ENCODE data around the gene TAL2. TPM values are rescaled to one million over a fixed set of nuclear protein-coding genes. Genes with fewer than 3 reads are reported as not detected.
A peak's percentile ranks its signal among the peaks of the same experiment; 100 is the strongest.

Gene TAL2
- total RNA-seq, 1 donor from 2014 or later = 0.31 TPM

DNA sequence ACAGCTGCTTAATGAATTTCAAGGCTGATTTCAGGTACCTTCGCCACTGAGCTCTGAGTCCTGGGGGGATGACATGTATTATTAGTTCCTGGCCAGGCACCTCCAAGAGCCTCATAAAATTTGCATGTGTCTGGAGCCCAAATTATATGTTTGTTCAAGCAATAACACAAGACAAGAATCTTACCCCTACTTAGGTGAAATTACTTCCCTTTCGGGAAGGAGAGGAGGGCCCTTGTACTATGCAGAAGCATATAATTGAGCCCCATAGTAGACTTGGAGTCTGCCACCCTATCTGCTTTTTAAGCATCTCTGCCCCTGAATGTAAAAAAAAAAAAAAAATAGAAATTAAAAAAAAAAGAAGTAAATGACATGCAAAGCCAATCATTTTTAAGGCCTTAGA lies 19.1 kb downstream of the TAL2 start:
- intact Hi-C loops (cut with micrococcal nuclease) = no loop called here

DNA sequence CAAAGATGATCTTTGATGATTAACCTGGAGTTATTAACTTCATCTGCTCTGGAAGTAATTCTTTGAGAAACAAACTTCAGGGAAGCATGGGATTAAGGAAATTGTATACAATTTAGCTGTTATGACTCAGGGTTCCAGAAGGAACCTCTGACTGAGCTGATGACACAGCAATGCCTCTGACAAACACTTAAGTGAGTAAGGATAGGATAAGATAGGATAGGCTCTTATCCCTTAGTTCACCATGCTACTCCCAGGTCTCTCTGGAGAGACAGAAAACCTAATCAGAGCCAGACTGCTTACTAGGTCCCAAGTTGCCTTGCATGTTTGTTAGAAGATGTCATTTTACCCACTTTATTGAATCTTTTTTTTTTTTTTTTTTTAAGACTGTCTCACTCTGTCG lies 19.5 kb downstream of the TAL2 start:
- peaks cover 13% of the 10 kb centered on the region for H3K27me3 Mint-ChIP-seq (ENCODE audit: insufficient read depth)
- no peaks in the 10 kb centered on the region for H3K36me3 Mint-ChIP-seq (ENCODE audit: low read depth)
- H3K4me3 Mint-ChIP-seq = no peak overlapping the region
- intact Hi-C loops (cut with micrococcal nuclease) = no loop called here
- DNase-seq (ENCODE audit: low spot score) = no peak
- H3K9me3 Mint-ChIP-seq = no peaks in the 10 kb centered on the region
- no peaks in the 10 kb centered on the region for H3K4me1 Mint-ChIP-seq (ENCODE audit: low read depth)
- H3K27ac Mint-ChIP-seq = no peak overlapping the region

More for the DNA sequence above, 19.1 kb downstream of the TAL2 start:
- Mint-ChIP-seq H3K9me3 (no peaks in the 10 kb centered on the region), H3K4me1 (ENCODE audit: low read depth) (no peaks in the 10 kb centered on the region), H3K4me3 (no peak overlapping the region), H3K36me3 (ENCODE audit: low read depth) (no peaks in the 10 kb centered on the region), H3K27me3 (ENCODE audit: insufficient read depth) (peaks cover 13% of the 10 kb centered on the region), H3K27ac (no peak overlapping the region)
- no peak for DNase-seq (ENCODE audit: low spot score)

DNA sequence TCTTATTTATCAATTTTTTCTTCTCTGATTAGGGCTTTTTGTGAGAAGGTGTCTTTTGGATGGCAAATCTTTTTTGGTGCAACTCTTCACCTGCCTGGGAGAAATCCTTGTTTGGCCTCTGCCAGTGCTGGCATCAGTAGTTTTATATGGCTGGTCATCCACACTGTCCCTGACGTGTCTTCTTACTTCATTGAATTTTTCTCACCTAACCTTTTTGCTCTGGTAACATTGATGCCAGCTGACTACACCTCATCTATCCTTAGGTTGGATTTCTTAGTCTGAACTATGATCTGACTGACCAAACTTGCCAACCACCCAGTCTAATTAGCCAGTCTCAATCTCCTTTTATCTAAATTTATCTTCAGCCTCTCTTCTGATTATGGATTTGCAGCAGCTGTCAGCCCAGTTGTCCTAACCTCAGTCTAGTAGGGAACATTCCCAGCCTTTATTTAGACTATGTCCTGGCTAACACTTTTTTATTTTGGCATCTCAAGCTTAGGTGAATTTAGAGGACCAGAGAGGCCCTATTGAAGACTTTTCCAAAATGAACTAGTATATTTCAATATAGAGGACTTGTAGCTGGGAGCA lies 21.5 kb downstream of the TAL2 start:
- DNase-seq (ENCODE audit: low spot score) = no peak
- peaks cover 28% of the 10 kb centered on the region for H3K27me3 Mint-ChIP-seq (ENCODE audit: insufficient read depth)
- no peaks in the 10 kb centered on the region for H3K36me3 Mint-ChIP-seq (ENCODE audit: low read depth)
- H3K27ac Mint-ChIP-seq = no peak overlapping the region
- no peaks in the 10 kb centered on the region for H3K9me3 Mint-ChIP-seq
- no peaks in the 10 kb centered on the region for H3K4me1 Mint-ChIP-seq (ENCODE audit: low read depth)
- H3K4me3 Mint-ChIP-seq = no peak overlapping the region
- intact Hi-C loops (cut with micrococcal nuclease) = no loop called here

DNA sequence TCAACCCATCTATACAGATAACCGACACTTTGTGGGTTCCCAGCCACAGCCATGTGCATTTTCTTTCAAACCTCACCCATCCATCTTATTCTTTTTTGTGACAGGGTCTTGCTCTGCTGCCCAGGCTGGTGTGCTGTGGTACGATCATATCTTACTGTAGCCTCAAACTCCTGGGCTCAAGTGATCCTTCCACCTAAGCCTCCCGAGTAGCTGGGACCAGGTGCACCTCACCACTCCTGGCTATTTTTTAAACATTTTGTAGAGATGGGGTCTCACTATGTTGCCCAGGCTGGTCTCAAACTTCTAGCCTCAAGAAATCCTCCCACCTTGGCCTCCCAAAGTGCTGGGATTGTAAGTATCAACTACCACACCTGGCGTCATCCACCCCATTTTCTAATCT lies 24.7 kb downstream of the TAL2 start:
- Mint-ChIP-seq H3K27me3 (ENCODE audit: insufficient read depth) (peaks cover 43% of the 10 kb centered on the region), H3K27ac (no peak overlapping the region), H3K36me3 (ENCODE audit: low read depth) (no peaks in the 10 kb centered on the region), H3K4me1 (ENCODE audit: low read depth) (no peaks in the 10 kb centered on the region), H3K4me3 (no peak overlapping the region), H3K9me3 (no peaks in the 10 kb centered on the region)
- intact Hi-C loops (cut with micrococcal nuclease) = no loop called here
- no peak for DNase-seq (ENCODE audit: low spot score)

DNA sequence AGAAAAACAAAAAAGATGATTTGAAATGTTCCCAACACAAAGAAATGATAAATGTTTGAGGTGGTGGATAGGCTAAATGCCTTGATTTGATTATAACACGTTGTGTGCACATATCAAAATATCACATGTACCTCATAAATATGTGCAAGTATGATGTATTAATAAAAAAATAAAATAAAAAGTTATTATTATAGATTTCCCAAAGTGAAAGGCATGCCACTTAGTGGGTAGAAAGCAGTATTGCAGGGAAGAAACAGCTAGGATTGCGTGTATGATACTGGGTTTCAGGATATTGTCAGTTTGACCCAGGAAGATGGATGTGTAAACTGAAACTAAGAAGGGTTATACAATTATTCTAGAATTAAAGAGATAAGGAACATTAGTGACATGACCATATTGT lies 28.5 kb downstream of the TAL2 start:
- intact Hi-C loops (cut with micrococcal nuclease) = loop anchor here (10.0 kb wide), 3 partner anchors 326 to 726 kb away; no protein-coding TSS in a partner anchor
- DNase-seq (ENCODE audit: low spot score) = no peak
- Mint-ChIP-seq H3K4me3 (no peak overlapping the region), H3K36me3 (ENCODE audit: low read depth) (no peaks in the 10 kb centered on the region), H3K9me3 (no peaks in the 10 kb centered on the region), H3K27me3 (ENCODE audit: insufficient read depth) (peaks cover 39% of the 10 kb centered on the region), H3K4me1 (ENCODE audit: low read depth) (peaks cover 19% of the 10 kb centered on the region), H3K27ac (no peak overlapping the region)

DNA sequence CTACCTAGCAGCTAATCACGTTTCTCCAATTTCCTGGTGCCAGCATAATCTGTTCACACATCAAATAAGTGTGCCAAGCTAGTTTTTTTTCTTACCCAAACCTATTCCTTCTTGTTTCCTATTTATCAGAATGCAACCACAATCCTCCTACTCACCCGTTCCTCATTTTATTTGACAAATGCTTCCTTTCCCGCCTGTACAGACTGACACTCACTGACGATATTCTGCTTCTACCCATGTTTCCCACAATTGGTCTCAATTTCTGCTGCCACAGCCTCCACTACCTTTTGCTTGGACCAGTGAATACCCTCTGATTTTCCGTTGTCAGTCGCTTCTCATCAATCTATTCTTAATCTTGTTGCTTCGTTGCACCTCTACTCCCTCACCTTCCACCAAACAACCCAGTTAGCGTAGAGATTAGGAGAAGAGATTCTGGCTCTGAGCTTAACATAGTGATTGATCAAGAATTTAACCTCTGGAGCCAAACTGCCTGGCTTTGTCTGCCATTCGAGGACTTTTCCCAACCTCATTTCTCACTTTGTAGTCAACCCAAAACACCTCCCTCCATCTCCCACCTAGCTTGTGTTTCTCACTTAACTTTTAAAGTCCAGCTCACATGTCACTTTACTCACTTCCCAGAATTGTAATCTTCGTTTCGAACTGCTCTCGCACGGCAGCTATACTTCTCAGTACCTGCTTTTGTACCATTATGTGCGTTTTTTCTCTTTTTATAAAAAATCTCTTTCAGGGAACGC lies 31.4 kb downstream of the TAL2 start:
- intact Hi-C loops (cut with micrococcal nuclease) = loop anchor here (1.0 to 10.0 kb wide), 9 partner anchors 25 to 947 kb away; partner anchors contain the start of genes FKTN, NIPSNAP3A and SLC44A1
- Mint-ChIP-seq H3K4me3 (peak overlapping the region; percentile 87), H3K36me3 (ENCODE audit: low read depth) (no peaks in the 10 kb centered on the region), H3K9me3 (no peaks in the 10 kb centered on the region), H3K27ac (no peak overlapping the region), H3K4me1 (ENCODE audit: low read depth) (peaks cover 26% of the 10 kb centered on the region), H3K27me3 (ENCODE audit: insufficient read depth) (peaks cover 25% of the 10 kb centered on the region)
- no peak for DNase-seq (ENCODE audit: low spot score)

DNA sequence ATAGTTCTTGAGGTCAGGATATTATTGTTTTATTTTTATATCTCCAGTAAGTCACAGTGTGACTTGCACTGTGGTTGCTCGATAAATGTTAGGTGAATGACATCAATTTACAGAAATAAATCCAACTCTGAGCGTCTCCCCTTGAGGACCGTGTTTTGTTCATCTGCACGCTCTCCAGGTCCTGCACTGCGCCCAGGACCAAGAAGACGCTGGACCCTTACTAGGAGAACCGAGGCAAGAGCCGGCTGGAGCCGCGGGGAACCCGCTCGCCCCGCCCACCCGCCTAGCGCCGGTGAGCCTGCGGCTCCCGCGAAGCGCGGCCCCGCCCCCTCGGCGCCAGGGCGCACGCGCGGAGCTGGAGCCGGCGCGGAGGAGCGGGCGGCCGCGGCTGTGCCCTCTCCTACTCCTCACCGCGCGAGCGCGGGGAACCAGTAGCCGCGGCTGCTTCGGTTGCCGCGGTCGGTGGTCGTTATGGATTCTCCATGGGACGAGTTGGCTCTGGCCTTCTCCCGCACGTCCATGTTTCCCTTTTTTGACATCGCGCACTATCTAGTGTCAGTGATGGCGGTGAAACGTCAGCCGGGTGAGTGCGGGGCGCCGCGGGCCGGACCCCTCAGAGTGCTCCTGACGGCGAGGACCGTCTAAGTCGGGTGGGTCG lies 32.1 kb downstream of the TAL2 start, which contains the start of gene TMEM38B:
Gene TMEM38B, plus strand, starts transcription at position 352 of the 658 bp plus-strand sequence. Its CDS starts 120 bp downstream, at position 472.
- intact Hi-C loops (cut with micrococcal nuclease) = loop anchor here (1.0 to 10.0 kb wide), 9 partner anchors 24 to 948 kb away; partner anchors contain the start of genes FKTN, NIPSNAP3A and SLC44A1
- Mint-ChIP-seq H3K4me1 (ENCODE audit: low read depth) (peaks cover 26% of the 10 kb centered on the region), H3K27me3 (ENCODE audit: insufficient read depth) (peaks cover 24% of the 10 kb centered on the region), H3K36me3 (ENCODE audit: low read depth) (no peaks in the 10 kb centered on the region), H3K27ac (peak within 1 kb of the TSS; percentile 61), H3K9me3 (no peaks in the 10 kb centered on the region), H3K4me3 (peak within 1 kb of the TSS; percentile 87)
- DNase-seq (ENCODE audit: low spot score) = peak; percentile 77

DNA sequence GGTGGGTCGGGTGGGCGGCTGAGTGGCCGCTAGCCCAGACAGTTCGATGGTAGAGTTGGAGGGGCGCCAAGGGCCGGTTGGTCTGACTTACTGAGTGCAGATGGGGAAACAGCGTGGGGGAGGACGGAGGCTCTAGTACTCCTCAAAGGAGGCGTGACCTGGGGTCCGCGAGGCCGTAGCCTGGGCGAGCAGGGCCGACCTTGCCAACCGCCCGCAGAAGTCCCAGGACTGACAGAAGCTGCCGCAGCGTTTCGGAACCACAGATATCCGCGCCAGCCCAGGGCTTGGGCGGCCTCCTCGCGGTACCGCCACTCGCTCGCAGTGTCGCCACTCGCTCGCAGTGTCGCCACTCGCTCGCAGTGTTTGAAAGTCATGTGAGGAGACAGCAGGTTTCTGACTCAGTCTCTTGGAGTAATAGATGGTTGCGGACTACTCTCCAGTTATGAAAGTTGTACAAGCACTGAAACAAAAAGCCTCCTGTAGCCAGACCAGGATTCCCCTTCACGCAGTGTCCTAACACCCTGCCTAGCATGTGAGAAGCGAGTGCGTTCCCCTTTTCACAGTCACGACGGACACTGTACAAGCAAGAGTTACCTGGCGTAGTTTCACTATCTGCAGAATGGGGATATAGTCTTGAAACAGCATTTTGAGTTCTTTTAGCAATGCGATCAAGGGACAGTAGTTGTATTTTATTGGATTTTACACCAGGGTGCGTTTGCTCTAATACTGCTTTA lies 32.8 kb downstream of the TAL2 start:
- DNase-seq (ENCODE audit: low spot score) = peak; percentile 44
- Mint-ChIP-seq H3K4me3 (peak overlapping the region; percentile 86), H3K27ac (peak overlapping the region; percentile 61), H3K9me3 (no peaks in the 10 kb centered on the region), H3K27me3 (ENCODE audit: insufficient read depth) (peaks cover 20% of the 10 kb centered on the region), H3K4me1 (ENCODE audit: low read depth) (peaks cover 26% of the 10 kb centered on the region), H3K36me3 (ENCODE audit: low read depth) (no peaks in the 10 kb centered on the region)
- intact Hi-C loops (cut with micrococcal nuclease) = loop anchor here (1.0 to 10.0 kb wide), 10 partner anchors 23 to 948 kb away; partner anchors contain the start of genes FKTN, FSD1L, NIPSNAP3A and SLC44A1

DNA sequence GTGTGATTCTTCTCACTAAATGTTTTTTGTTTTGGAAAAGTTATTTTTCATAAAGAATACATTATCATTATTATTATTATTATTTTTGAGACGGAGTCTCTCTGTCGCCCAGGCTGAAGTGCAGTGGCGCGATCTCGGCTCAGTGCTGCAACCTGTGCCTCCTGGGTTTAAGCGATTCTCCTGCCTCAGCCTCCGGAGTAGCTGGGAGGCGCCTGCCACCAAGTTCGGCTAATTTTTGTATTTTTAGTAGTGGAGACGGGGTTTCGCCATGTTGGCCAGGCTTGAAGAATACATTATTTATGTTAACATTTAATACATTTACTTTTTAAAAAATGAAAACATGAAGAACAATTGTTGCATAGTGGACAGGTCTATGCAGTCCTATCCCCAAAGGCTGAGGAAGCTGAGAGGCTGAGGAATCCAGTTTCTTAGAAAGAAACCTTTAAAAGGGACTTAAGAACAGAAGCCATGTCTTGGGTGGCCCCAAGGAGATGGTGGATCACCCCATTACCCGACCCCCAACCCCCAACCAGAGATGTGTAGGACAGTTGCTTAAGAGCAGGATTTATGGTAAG lies 34.0 kb downstream of the TAL2 start:
- Mint-ChIP-seq H3K27ac (no peak overlapping the region), H3K4me1 (ENCODE audit: low read depth) (peaks cover 26% of the 10 kb centered on the region), H3K4me3 (no peak overlapping the region), H3K36me3 (ENCODE audit: low read depth) (no peaks in the 10 kb centered on the region), H3K9me3 (no peaks in the 10 kb centered on the region), H3K27me3 (ENCODE audit: insufficient read depth) (peaks cover 15% of the 10 kb centered on the region)
- intact Hi-C loops (cut with micrococcal nuclease) = loop anchor here (10.0 kb wide), 3 partner anchors 332 to 732 kb away; no protein-coding TSS in a partner anchor
- no peak for DNase-seq (ENCODE audit: low spot score)

DNA sequence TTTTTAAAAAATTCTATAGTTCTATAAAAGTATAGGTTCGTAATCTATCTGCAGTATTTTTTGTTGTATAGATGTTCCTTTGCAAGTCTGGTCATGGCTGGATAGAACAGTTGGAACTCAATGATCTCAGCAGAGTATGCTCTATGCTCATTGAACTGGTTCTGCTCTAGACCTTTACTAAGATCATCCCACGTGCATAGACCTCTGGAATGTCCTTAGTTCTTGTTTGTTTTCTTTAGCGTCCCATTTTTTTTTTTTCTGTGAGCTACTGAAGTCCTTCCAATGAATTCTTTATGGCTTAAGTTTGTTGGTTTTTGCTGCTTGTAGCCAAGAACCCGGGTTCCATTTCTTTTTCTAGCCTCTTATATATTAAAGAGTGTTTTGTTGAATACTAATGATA lies 35.6 kb downstream of the TAL2 start:
- H3K27me3 Mint-ChIP-seq (ENCODE audit: insufficient read depth) = peaks cover 10% of the 10 kb centered on the region
- H3K9me3 Mint-ChIP-seq = no peaks in the 10 kb centered on the region
- H3K4me3 Mint-ChIP-seq = no peak overlapping the region
- no peaks in the 10 kb centered on the region for H3K36me3 Mint-ChIP-seq (ENCODE audit: low read depth)
- intact Hi-C loops (cut with micrococcal nuclease) = loop anchor here (10.0 kb wide), 3 partner anchors 333 to 733 kb away; no protein-coding TSS in a partner anchor
- H3K27ac Mint-ChIP-seq = no peak overlapping the region
- no peak for DNase-seq (ENCODE audit: low spot score)
- H3K4me1 Mint-ChIP-seq (ENCODE audit: low read depth) = peaks cover 26% of the 10 kb centered on the region

DNA sequence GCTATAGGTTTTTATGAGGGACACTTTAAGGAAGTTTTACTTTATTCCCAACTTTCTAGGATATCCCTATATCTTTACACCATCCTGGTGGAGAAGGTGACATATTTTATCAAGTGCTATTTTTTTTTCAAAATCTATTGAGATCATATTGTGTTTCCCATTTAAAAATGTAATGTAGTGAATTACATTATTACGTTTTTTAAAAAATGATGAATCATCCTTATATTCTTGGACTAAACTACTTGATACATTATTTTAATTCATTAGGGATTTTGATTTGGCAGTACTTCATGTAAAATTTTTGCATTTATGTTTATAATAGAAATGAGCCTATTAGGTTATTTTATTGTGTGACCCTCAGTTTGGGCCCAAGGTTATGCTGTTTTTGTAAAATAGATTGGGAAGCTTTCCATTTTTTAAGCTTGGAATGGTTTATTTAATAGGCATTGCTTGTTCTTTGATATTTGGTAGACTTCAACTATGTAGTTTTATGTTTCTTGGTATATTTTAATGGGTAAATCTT lies 36.2 kb downstream of the TAL2 start:
- H3K4me3 Mint-ChIP-seq = no peak overlapping the region
- no peaks in the 10 kb centered on the region for H3K36me3 Mint-ChIP-seq (ENCODE audit: low read depth)
- no peaks in the 10 kb centered on the region for H3K9me3 Mint-ChIP-seq
- no peak overlapping the region for H3K27ac Mint-ChIP-seq
- intact Hi-C loops (cut with micrococcal nuclease) = loop anchor here (10.0 kb wide), 3 partner anchors 334 to 734 kb away; no protein-coding TSS in a partner anchor
- peaks cover 24% of the 10 kb centered on the region for H3K4me1 Mint-ChIP-seq (ENCODE audit: low read depth)
- no peak for DNase-seq (ENCODE audit: low spot score)
- H3K27me3 Mint-ChIP-seq (ENCODE audit: insufficient read depth) = peaks cover 9% of the 10 kb centered on the region

DNA sequence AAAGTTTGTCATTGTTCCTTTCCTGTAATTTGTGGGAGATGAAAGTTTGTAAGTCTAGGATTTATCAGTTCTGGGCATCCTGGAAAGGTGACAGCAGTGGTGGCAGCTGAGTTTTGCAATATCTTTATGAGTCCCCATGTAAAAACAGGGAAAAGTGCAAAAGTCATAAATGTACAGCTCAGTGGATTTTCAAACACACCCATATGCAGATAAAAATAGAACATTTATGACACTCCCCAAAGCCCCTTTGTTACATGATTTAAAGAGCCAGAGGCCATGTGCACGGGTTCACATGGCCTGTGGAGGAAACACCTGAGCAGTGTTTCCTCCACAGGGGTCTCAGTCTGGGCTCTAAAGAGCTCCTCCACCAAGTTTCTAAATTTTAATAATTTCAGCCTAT lies 38.4 kb downstream of the TAL2 start:
- peaks cover 4% of the 10 kb centered on the region for H3K27me3 Mint-ChIP-seq (ENCODE audit: insufficient read depth)
- H3K9me3 Mint-ChIP-seq = no peaks in the 10 kb centered on the region
- H3K4me3 Mint-ChIP-seq = no peak overlapping the region
- no peak for DNase-seq (ENCODE audit: low spot score)
- intact Hi-C loops (cut with micrococcal nuclease) = no loop called here
- no peak overlapping the region for H3K27ac Mint-ChIP-seq
- peaks cover 8% of the 10 kb centered on the region for H3K4me1 Mint-ChIP-seq (ENCODE audit: low read depth)
- H3K36me3 Mint-ChIP-seq (ENCODE audit: low read depth) = no peaks in the 10 kb centered on the region

Measured in activated T-helper 1 cell treated with anti-CD3 and anti-CD28 coated beads, Interleukin-12 subunit alpha, Interleukin-12 subunit beta, Interleukin-2, Interleukin-4 antibody, amounts not matched to agents 30 ng/mL and 10 ng/mL and 1 ng/mL, durations not matched to agents 14 hours and 24 hours and 36 hours (primary cell).